KOPT-K1 (cell line): ENCODE data around the gene ZNF316.

Experiments
- H3K27ac ChIP-seq: fragments of 200-600 bp; sonication (generic); 2 replicates; pipeline ENCODE4 v1.5.1; 2016; ENCODE audit warnings: antibody characterized with exemption, mild to moderate bottlenecking, low read depth, low read length; ENCODE audit not compliant: poor library complexity, severe bottlenecking
- H3K36me3 ChIP-seq: fragments of 200-600 bp; sonication (generic); 2 replicates; pipeline ENCODE4 v1.5.1; 2017; ENCODE audit warnings: antibody characterized with exemption, mild to moderate bottlenecking, low read length, moderate library complexity; ENCODE audit not compliant: insufficient read depth
- H3K9me3 ChIP-seq: fragments of 200-600 bp; sonication (generic); 2 replicates; pipeline ENCODE4 v1.5.1; 2017; ENCODE audit warnings: antibody characterized with exemption, low read length, mild to moderate bottlenecking; ENCODE audit not compliant: insufficient read depth, poor library complexity, severe bottlenecking

ZNF316 gene

DNA sequence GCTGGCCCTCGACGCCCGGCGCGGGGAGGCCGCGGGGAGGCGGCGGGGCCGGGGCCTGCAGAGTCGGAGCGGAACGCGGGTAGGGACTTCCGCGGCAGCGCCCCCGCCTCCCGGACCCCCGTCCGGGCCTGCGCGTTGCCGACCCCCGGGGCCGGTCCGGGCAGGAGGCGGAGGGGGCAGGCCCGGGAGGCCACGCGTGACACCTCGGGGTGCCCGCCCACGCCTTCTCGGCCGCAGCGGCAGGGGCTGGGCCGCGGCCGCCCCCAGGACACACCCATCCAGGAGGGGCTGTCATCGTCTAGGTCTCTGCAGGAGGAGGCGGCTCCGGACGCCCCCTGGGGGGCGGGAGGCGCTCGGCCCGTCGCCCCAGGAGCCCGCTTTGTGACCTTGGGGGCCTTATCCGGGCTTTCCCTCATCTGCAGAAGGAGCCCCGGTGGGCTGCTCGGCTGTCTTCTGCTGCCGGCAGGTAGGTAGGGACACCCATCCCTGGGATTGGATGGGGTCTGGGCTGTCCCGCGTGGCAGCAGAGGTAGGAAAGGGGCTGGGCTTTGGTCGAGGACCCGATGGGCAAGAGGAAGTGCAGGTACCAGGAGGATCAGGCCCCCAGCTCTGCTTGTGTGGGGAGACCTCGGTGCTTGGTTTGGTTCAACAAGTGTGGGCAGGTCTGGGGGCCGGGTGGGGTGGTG is 569 bp downstream of the ZNF316 start:
- Histone ChIP-seq H3K9me3 (no peaks in the 10 kb centered on the region), H3K27ac (peak overlapping the region; percentile 62), H3K36me3 (peaks cover 39% of the 10 kb centered on the region)

DNA sequence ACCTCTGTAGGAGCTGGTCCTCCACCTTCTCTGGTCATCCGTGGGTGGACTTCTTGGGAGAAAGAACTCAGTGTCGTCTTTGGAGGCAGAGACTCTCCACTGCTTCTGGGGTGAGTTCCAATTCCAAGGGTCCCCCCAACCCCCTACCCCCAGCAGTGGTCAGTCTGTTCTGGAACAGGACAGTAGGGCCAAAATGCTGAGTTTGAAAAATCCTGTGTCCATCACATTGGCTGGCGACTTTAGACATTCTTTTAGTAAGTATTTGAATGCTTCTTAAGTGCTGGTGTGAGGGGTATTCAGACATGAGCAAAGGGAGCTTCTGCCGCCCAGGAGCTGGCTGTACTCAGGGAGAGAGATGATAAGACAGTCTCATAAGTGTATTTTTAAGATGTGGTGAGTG is 1.9 kb downstream of the ZNF316 start:
- Histone ChIP-seq H3K9me3 (no peaks in the 10 kb centered on the region), H3K27ac (no peak overlapping the region), H3K36me3 (peaks cover 52% of the 10 kb centered on the region)

- Histone ChIP-seq H3K36me3 (peaks cover 58% of the 10 kb centered on the region), H3K9me3 (no peaks in the 10 kb centered on the region), H3K27ac (no peak overlapping the region)
Measured at GRCh38 chr7:6639627-6640026, 2.5 kb downstream of the ZNF316 start.

GRCh38 chr7:6640246-6640721 is 3.2 kb downstream of the ZNF316 start:
- peaks cover 65% of the 10 kb centered on the region for H3K36me3 ChIP-seq
- H3K9me3 ChIP-seq = no peaks in the 10 kb centered on the region
- H3K27ac ChIP-seq = no peak overlapping the region

GRCh38 chr7:6641305-6642035 is 4.4 kb downstream of the ZNF316 start:
- Histone ChIP-seq H3K27ac (no peak overlapping the region), H3K9me3 (no peaks in the 10 kb centered on the region), H3K36me3 (peaks cover 75% of the 10 kb centered on the region)

- Histone ChIP-seq H3K36me3 (peaks cover 83% of the 10 kb centered on the region), H3K9me3 (no peaks in the 10 kb centered on the region), H3K27ac (no peak overlapping the region)
Measured at GRCh38 chr7:6642239-6642839, 5.2 kb downstream of the ZNF316 start.

DNA sequence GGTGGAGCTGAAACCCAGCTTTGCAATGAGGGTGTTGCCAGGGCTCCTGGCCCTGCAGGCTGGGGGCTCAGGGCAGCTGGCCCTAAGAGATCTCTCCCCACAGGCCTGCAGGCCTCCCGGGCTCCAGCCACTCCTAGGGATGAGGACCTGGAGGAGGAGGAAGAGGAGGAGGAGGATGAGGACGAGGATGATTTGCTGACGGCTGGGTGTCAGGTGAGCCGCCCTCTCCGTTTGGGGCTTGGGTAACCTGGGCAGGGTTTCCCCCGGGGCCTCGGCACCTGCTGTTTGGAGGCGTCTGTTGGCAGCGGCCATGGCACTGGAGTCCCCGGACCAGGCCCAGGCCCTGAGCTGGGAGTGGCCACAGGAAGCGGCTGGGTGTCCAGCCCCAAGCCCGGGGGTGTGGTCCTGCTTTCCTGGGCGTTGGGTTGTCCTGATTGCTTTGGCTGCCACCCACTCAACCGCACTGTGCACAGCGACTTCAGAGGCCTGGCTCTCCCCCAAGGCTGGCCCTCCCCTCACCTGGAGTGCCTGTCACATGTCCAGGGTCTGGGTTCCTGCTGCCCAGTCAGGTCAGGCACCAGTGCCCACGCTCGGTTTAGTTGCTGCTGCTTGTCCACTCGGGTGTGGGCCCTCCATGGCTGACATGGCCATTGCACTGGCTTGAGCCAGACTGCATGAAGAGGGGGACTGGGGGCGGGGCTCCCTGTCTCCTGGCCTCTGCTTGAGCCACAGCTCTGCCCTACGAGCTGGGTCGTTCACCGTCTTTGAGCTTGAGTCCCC is 5.9 kb downstream of the ZNF316 start:
- Histone ChIP-seq H3K36me3 (peaks cover 91% of the 10 kb centered on the region), H3K27ac (no peak overlapping the region), H3K9me3 (no peaks in the 10 kb centered on the region)

- Histone ChIP-seq H3K36me3 (peaks cover 98% of the 10 kb centered on the region), H3K27ac (no peak overlapping the region), H3K9me3 (peaks cover 6% of the 10 kb centered on the region)
Measured at GRCh38 chr7:6643915-6644625, 7.0 kb downstream of the ZNF316 start.

GRCh38 chr7:6644728-6645127 is 7.6 kb downstream of the ZNF316 start:
- peaks cover 13% of the 10 kb centered on the region for H3K9me3 ChIP-seq
- H3K36me3 ChIP-seq = peaks cover 98% of the 10 kb centered on the region
- H3K27ac ChIP-seq = no peak overlapping the region

GRCh38 chr7:6646465-6646864 is 9.3 kb downstream of the ZNF316 start:
- H3K9me3 ChIP-seq = peaks cover 30% of the 10 kb centered on the region
- peaks cover 98% of the 10 kb centered on the region for H3K36me3 ChIP-seq
- no peak overlapping the region for H3K27ac ChIP-seq

DNA sequence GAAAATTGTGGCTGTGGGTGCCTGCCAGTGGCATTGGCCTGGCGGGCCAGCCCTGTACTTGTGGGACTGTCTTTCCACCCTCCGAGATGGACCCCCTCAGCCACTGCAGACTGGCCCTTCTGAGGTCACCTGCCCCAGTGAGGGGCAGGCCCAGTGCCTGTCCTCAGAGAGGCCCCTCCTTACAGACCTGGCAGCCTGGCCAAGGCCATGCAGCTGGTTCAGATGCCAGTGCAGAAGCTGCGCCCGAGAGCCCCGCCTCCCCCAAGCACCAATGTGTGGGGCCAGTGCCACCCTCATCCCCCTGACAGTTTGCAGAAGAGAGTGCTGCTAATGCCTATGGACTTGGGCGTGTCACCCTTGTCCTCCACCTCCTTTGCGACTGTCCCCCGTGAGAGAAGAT is 10.0 kb downstream of the ZNF316 start:
- H3K9me3 ChIP-seq = peaks cover 36% of the 10 kb centered on the region
- H3K36me3 ChIP-seq = peaks cover 98% of the 10 kb centered on the region
- H3K27ac ChIP-seq = no peak overlapping the region

- peaks cover 41% of the 10 kb centered on the region for H3K9me3 ChIP-seq
- no peak overlapping the region for H3K27ac ChIP-seq
- H3K36me3 ChIP-seq = peaks cover 98% of the 10 kb centered on the region
Measured at GRCh38 chr7:6647541-6647940, 10.4 kb downstream of the ZNF316 start.

- Histone ChIP-seq H3K36me3 (peaks cover 98% of the 10 kb centered on the region), H3K9me3 (peaks cover 48% of the 10 kb centered on the region), H3K27ac (no peak overlapping the region)
Measured at GRCh38 chr7:6648066-6648814, 11.1 kb downstream of the ZNF316 start.

DNA sequence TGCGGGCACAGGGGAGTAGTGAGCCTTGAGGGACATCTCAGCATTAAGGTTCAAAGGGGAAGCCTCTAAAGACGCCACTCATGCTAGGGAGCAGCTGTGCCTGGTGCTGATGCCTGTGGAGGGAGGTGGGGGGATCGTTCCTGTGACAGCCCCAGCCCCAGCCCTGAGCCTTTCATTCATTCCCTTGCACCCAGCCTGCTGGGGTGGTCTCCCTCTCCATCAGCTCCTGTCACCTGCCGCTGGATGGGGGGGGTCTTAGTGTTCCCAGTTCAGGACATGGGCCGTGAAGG is 11.6 kb downstream of the ZNF316 start:
- peaks cover 98% of the 10 kb centered on the region for H3K36me3 ChIP-seq
- H3K9me3 ChIP-seq = peaks cover 53% of the 10 kb centered on the region

More for the DNA sequence above, 11.6 kb downstream of the ZNF316 start:
- no peak overlapping the region for H3K27ac ChIP-seq
